K562 (cell line): ENCODE results near the gene IGFBP4. TPM values are rescaled to one million over a fixed set of nuclear protein-coding genes. Genes with fewer than 3 reads are reported as not detected.

ENCODE experiments used
- CBFA2T2 ChIP-seq: fragments of 450-650 bp; conservative IDR thresholded peaks from 2 replicates; pipeline ENCODE4 v1.6.1; 2017; ENCODE audit warnings: mild to moderate bottlenecking
- CREB1 ChIP-seq, 2 experiments: sonication (generic) in 1 of 2; formaldehyde crosslinking in 1 of 2; IDR thresholded peaks; 2 replicates each; pipeline versions ENCODE4 v1.6.1 to v1.8.0; 2012 to 2022; ENCODE audit warnings: inconsistent platforms in 1 of 2, mild to moderate bottlenecking in 1 of 2, missing genetic modification reagents in 1 of 2, moderate library complexity in 1 of 2
- ELF1 ChIP-seq: fragments of 200-800 bp; sonication (Bioruptor generic); IDR thresholded peaks from 2 replicates; pipeline ENCODE4 v1.6.1; 2016; ENCODE audit warnings: missing genetic modification characterization, missing compliant biosample characterization
- FOXP1 ChIP-seq: sonication (generic); formaldehyde crosslinking; IDR thresholded peaks from 2 replicates; pipeline ENCODE4 v1.8.0; 2022; ENCODE audit warnings: mild to moderate bottlenecking, missing genetic modification reagents
- HDAC2 ChIP-seq: fragments of 450-650 bp; IDR thresholded peaks from 2 replicates; pipeline ENCODE4 v1.6.1; 2016; ENCODE audit warnings: mild to moderate bottlenecking
- MECOM ChIP-seq: fragments of 250-450 bp; sonication (Bioruptor Pico); IDR thresholded peaks from 2 replicates; pipeline ENCODE4 v1.8.0; 2022; ENCODE audit warnings: inconsistent platforms
- MEIS2 ChIP-seq: fragments of 450-650 bp; IDR thresholded peaks from 2 replicates; pipeline ENCODE4 v1.6.1; 2014; ENCODE audit warnings: mild to moderate bottlenecking; ENCODE audit not compliant: partially characterized antibody
- MYNN ChIP-seq, 2 experiments: sonication (generic); formaldehyde crosslinking in 1 of 2; IDR thresholded peaks; 2 replicates each; pipeline versions ENCODE4 v1.5.0 to v1.6.1; 2016 to 2020; ENCODE audit warnings: antibody characterized with exemption in 1 of 2, missing genetic modification reagents in 1 of 2
- SAP30 ChIP-seq: fragments of 200-600 bp; sonication (generic); IDR thresholded peaks from 2 replicates; pipeline ENCODE4 v1.6.1; 2012; ENCODE audit warnings: borderline replicate concordance, low read depth, mild to moderate bottlenecking, moderate library complexity, low read length, control low read depth, inconsistent platforms; ENCODE audit not compliant: insufficient read depth, poor library complexity, severe bottlenecking
- TCF7 ChIP-seq: sonication (generic); IDR thresholded peaks from 2 replicates; pipeline ENCODE4 v1.6.1; 2016; ENCODE audit warnings: antibody characterized with exemption, borderline replicate concordance
- ZNF175 ChIP-seq: fragments of 200-800 bp; sonication (Bioruptor generic); IDR thresholded peaks from 2 replicates; pipeline ENCODE4 v1.6.1; 2016; ENCODE audit warnings: low read depth, mild to moderate bottlenecking, missing genetic modification characterization, missing compliant biosample characterization
- ZNF184 ChIP-seq: sonication (generic); formaldehyde crosslinking; IDR thresholded peaks from 2 replicates; pipeline ENCODE4 v1.5.0; 2020; ENCODE audit warnings: missing genetic modification reagents
- ZNF436 ChIP-seq: fragments of 250-450, 450-650 bp; sonication (Bioruptor Pico); formaldehyde crosslinking; IDR thresholded peaks from 2 replicates; pipeline ENCODE4 v1.7.0; 2020; ENCODE audit warnings: mild to moderate bottlenecking
- polyA plus RNA-seq, 8 experiments: library from polyadenylated mRNA; depleted of rRNA in 4 of 8; stranded (reverse) in 5 of 8; unstranded in 3 of 8; fragments of >200 nt; fragmentation: Nextera tagmentation in 2 of 8; fragmentation: Illumina TruSeq in 1 of 8; extraction: Ambion mirVana in 2 of 8; extraction: Trizol in 1 of 8; gene quantifications; 2 replicates each; pipeline versions ENCODE4 v1.2.1 to v1.2.3, GENCODE V29; 2011 to 2014; ENCODE audit warnings: inconsistent platforms in 1 of 8, missing spikeins in 1 of 8
- total RNA-seq, 7 experiments: library from RNA; depleted of rRNA in 6 of 7; stranded (reverse); fragments of >200 nt in 6 of 7; fragmentation: Illumina TruSeq in 2 of 7; extraction: Trizol in 2 of 7; gene quantifications; 2 replicates each; pipeline versions ENCODE4 v1.2.1 to v1.2.3, GENCODE V29; 2011 to 2021; ENCODE audit warnings: low replicate concordance in 1 of 7
- TF ChIP-seq, protein P1 (sequence below): fragments of 450-650 bp; IDR thresholded peaks from 2 replicates; pipeline ENCODE4 v1.6.1; 2016; ENCODE audit warnings: mild to moderate bottlenecking
- TF ChIP-seq, protein P2 (sequence below): fragments of 450-650 bp; IDR thresholded peaks from 2 replicates; pipeline ENCODE4 v1.6.1; 2018; ENCODE audit not compliant: partially characterized antibody
- TF ChIP-seq, protein P3 (sequence below): fragments of 450-650 bp; IDR thresholded peaks from 2 replicates; pipeline ENCODE4 v1.7.0; 2016; ENCODE audit warnings: borderline replicate concordance
- TF ChIP-seq, protein P4 (sequence below): fragments of 450-650 bp; IDR thresholded peaks from 2 replicates; pipeline ENCODE4 v1.6.1; 2016; ENCODE audit warnings: borderline replicate concordance

The IGFBP4 gene
- total and polyA plus RNA-seq, 9 of the 15 experiments (the other 6 are each of a cell fraction or from before 2014, with no cell fraction given): 8.8 to 99.8 (median 18.6) TPM

DNA sequence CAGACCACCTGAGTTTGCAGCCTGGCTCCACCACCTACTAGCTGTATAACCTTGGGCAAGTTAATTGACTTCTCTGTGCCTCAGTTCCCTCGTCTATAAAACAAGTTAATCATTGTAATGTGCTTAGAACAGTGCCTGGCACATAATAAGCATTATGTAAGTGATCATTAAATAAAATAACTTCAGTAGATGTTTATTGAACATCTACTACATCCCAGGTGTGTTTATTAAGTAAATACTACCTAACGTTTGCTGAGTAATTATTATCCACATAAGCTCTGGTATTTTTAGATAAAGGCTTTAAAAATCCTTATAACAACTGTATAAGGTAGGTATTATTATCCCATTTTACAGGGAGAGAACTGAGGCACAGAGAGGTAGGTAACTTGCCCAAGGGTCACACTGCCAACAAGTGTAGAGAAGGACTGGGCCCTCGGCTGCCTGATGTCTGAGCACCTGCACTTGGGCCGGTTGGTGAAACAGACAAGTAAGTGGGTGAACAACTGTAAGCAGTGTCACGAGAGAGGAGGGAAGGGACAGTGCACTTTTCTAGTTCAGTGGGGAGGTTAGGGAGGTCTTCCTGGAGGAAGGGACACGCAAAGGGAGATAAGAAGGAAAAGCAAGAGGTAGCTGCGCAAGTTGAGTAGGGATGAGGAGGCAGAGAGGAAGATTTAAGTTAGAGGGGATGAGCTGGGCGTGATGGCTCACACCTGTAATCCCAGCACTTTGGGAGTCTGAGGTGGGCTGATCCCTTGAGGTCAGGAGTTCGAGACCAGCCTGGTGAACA lies 53.6 kb downstream of the IGFBP4 start (continued):
- TF ChIP-seq CREB1 (IDR thresholded peaks at IDR 0.05): no peak
- TF ChIP-seq CREB1 (CRISPR knock-in tag; IDR thresholded peaks at IDR 0.05): no peak
- no peak for TF ChIP-seq FOXP1 (CRISPR knock-in tag)
- TF ChIP-seq MEIS2: no peak
- TF ChIP-seq, protein P1, sequence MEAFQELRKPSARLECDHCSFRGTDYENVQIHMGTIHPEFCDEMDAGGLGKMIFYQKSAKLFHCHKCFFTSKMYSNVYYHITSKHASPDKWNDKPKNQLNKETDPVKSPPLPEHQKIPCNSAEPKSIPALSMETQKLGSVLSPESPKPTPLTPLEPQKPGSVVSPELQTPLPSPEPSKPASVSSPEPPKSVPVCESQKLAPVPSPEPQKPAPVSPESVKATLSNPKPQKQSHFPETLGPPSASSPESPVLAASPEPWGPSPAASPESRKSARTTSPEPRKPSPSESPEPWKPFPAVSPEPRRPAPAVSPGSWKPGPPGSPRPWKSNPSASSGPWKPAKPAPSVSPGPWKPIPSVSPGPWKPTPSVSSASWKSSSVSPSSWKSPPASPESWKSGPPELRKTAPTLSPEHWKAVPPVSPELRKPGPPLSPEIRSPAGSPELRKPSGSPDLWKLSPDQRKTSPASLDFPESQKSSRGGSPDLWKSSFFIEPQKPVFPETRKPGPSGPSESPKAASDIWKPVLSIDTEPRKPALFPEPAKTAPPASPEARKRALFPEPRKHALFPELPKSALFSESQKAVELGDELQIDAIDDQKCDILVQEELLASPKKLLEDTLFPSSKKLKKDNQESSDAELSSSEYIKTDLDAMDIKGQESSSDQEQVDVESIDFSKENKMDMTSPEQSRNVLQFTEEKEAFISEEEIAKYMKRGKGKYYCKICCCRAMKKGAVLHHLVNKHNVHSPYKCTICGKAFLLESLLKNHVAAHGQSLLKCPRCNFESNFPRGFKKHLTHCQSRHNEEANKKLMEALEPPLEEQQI: no peak
- TF ChIP-seq MYNN (IDR thresholded peaks at IDR 0.05): no peak
- no peak for TF ChIP-seq MYNN (CRISPR knock-in tag; IDR thresholded peaks at IDR 0.05)
- TF ChIP-seq ZNF175: no peak
- 0 out of 2 replicates have a peak, but pooled peaks have one; percentile 35 for TF ChIP-seq HDAC2
- TF ChIP-seq, protein P2, sequence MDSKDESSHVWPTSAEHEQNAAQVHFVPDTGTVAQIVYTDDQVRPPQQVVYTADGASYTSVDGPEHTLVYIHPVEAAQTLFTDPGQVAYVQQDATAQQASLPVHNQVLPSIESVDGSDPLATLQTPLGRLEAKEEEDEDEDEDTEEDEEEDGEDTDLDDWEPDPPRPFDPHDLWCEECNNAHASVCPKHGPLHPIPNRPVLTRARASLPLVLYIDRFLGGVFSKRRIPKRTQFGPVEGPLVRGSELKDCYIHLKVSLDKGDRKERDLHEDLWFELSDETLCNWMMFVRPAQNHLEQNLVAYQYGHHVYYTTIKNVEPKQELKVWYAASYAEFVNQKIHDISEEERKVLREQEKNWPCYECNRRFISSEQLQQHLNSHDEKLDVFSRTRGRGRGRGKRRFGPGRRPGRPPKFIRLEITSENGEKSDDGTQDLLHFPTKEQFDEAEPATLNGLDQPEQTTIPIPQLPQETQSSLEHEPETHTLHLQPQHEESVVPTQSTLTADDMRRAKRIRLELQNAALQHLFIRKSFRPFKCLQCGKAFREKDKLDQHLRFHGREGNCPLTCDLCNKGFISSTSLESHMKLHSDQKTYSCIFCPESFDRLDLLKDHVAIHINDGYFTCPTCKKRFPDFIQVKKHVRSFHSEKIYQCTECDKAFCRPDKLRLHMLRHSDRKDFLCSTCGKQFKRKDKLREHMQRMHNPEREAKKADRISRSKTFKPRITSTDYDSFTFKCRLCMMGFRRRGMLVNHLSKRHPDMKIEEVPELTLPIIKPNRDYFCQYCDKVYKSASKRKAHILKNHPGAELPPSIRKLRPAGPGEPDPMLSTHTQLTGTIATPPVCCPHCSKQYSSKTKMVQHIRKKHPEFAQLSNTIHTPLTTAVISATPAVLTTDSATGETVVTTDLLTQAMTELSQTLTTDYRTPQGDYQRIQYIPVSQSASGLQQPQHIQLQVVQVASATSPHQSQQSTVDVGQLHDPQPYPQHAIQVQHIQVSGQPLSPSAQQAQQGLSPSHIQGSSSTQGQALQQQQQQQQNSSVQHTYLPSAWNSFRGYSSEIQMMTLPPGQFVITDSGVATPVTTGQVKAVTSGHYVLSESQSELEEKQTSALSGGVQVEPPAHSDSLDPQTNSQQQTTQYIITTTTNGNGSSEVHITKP: peak; percentile 37
- TF ChIP-seq ELF1 (tag): no peak
- TF ChIP-seq, protein P3, sequence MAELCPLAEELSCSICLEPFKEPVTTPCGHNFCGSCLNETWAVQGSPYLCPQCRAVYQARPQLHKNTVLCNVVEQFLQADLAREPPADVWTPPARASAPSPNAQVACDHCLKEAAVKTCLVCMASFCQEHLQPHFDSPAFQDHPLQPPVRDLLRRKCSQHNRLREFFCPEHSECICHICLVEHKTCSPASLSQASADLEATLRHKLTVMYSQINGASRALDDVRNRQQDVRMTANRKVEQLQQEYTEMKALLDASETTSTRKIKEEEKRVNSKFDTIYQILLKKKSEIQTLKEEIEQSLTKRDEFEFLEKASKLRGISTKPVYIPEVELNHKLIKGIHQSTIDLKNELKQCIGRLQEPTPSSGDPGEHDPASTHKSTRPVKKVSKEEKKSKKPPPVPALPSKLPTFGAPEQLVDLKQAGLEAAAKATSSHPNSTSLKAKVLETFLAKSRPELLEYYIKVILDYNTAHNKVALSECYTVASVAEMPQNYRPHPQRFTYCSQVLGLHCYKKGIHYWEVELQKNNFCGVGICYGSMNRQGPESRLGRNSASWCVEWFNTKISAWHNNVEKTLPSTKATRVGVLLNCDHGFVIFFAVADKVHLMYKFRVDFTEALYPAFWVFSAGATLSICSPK: no peak
- TF ChIP-seq, protein P4, sequence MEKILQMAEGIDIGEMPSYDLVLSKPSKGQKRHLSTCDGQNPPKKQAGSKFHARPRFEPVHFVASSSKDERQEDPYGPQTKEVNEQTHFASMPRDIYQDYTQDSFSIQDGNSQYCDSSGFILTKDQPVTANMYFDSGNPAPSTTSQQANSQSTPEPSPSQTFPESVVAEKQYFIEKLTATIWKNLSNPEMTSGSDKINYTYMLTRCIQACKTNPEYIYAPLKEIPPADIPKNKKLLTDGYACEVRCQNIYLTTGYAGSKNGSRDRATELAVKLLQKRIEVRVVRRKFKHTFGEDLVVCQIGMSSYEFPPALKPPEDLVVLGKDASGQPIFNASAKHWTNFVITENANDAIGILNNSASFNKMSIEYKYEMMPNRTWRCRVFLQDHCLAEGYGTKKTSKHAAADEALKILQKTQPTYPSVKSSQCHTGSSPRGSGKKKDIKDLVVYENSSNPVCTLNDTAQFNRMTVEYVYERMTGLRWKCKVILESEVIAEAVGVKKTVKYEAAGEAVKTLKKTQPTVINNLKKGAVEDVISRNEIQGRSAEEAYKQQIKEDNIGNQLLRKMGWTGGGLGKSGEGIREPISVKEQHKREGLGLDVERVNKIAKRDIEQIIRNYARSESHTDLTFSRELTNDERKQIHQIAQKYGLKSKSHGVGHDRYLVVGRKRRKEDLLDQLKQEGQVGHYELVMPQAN: no peak
- TF ChIP-seq TCF7: no peak
- no peak for TF ChIP-seq MECOM (CRISPR knock-in tag)
- no peak for TF ChIP-seq CBFA2T2
- no peak for TF ChIP-seq ZNF184 (CRISPR knock-in tag)
- no peak for TF ChIP-seq SAP30
- TF ChIP-seq ZNF436 (CRISPR knock-in tag): peak; percentile 18; the same call in 1 of the 2 replicates
